GM12864 (cell line): ENCODE results near the gene ZSCAN18.

ENCODE experiments used
- DNase-seq: peaks from one replicate; pipeline ENCODE4 v3.0.0-alpha.2; 2011; ENCODE audit warnings: low read depth
- H3K4me3 ChIP-seq: 2 replicates; pipeline ENCODE4 v1.5.1; 2011; ENCODE audit warnings: mild to moderate bottlenecking, low read depth, low read length, control low read depth
- TF ChIP-seq, protein P1 (sequence below): IDR thresholded peaks from 2 replicates; pipeline ENCODE4 v1.5.1; 2011; ENCODE audit warnings: low read depth, mild to moderate bottlenecking, moderate library complexity, low read length, control low read depth, inconsistent platforms; ENCODE audit errors: missing control alignments

Gene ZSCAN18

DNA sequence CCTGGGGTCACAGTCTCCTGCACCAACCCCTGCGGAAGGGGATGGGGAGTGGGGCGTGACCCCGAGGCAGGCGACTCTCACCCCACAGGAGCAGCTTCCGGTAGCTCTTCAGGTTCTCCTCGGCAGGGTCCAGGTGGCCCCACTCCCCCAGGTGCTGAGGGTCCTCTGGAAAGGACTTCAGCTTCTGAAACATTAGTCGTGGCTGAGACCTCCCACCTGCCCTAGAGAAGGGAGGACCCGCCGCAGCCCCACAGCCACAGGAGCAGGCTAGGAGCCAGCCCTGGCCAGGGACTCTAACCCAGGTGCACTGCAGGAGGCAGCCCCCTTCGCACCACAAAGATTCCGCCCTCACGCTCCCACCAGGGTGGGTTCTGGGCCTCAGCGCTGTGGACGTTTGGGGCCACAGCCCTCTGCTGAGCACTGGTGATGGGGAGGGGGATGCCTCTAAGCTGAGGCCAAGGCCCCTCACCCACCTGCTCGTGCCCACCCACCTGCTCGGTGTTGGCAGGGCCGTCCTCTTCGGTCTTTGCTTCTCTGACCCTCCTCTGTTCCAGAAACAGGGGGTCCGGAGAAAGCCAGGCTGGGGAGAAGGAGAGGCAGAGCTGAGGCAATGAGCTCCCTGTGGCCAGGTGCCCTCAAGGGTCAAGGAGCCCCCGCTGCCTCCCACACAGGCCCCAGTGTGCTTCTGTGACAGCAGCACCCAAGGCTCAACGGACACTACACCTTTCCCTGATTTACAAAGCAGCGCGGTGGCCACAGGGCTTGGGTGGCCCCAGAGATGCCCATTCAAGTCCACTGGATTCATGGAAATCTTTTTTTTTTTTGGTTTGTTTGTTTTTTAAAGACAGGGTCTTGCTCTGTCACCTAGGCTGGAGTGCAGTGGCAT, 11.0 kb downstream of the ZSCAN18 start:
- TF ChIP-seq, protein P1, sequence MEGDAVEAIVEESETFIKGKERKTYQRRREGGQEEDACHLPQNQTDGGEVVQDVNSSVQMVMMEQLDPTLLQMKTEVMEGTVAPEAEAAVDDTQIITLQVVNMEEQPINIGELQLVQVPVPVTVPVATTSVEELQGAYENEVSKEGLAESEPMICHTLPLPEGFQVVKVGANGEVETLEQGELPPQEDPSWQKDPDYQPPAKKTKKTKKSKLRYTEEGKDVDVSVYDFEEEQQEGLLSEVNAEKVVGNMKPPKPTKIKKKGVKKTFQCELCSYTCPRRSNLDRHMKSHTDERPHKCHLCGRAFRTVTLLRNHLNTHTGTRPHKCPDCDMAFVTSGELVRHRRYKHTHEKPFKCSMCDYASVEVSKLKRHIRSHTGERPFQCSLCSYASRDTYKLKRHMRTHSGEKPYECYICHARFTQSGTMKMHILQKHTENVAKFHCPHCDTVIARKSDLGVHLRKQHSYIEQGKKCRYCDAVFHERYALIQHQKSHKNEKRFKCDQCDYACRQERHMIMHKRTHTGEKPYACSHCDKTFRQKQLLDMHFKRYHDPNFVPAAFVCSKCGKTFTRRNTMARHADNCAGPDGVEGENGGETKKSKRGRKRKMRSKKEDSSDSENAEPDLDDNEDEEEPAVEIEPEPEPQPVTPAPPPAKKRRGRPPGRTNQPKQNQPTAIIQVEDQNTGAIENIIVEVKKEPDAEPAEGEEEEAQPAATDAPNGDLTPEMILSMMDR: no peak
- no peak overlapping the region for H3K4me3 ChIP-seq
- no peak for DNase-seq

DNA sequence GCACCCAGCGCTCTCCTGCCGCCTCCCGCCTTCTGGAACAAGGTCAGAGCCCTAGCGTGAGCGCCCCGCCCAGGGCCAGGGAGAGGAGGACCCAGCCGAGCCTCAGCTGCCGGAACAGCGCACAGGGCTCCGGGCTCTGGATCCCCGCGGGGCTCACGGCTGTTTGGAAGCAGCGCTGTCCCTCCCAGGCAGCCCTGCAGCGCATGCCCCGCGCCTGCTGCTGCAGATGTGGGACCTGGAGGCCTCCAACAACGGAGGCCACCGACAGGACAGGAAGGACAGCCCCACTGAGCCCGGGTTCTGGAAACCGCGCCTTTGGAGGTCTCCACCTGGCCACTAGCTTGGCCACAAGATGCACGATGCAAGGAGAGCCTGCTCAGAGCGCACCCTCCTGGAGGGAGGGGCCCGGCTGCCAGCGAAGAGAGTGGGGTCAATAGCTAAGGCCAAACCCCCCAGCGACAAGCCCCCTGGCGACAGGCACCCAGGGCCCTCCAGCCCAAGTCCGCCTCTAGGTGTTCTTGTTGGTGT, 12.6 kb downstream of the ZSCAN18 start:
- H3K4me3 ChIP-seq: no peak overlapping the region

DNA sequence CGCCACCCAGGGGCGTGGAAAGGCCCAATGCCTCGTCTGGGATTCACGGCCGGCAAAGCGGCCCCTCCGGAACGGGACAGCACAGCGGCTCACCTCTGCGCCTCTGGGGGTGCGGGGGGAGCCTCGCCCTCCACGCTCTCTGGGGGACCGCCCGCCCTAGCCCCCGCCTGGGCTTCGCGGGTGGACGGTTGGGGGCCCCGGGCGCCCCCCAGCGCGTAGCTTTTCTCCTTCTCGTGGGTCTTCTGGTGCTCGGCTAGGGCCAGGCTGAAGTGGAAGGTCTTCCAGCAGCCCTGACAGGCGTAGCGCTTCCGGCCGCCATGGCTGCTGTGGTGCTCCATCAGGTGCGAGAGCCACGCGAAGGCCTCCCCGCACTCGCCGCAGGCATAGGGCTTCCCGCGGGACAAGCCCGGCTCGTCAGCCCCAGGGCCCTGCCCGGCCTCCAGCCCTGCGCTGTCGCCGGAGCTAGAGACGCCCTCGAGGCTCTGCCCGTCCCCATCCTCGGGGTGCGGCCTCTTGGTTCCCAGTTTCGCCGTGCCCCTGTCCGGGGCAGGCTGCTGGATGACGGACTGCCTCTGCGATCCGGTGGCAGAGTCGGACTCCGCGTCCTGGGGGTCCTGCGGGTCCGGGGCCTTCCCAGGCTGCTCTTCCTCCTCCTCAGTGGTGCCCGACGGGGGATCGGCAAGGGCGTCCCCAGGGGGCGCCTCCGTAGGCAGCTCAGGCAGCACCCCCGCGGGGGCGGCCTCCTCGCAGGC, 13.3 kb downstream of the ZSCAN18 start:
- TF ChIP-seq, protein P1: no peak
- DNase-seq: no peak
- no peak overlapping the region for H3K4me3 ChIP-seq

More for the DNA sequence above, 12.6 kb downstream of the ZSCAN18 start:
- DNase-seq: no peak
- TF ChIP-seq, protein P1: no peak

DNA sequence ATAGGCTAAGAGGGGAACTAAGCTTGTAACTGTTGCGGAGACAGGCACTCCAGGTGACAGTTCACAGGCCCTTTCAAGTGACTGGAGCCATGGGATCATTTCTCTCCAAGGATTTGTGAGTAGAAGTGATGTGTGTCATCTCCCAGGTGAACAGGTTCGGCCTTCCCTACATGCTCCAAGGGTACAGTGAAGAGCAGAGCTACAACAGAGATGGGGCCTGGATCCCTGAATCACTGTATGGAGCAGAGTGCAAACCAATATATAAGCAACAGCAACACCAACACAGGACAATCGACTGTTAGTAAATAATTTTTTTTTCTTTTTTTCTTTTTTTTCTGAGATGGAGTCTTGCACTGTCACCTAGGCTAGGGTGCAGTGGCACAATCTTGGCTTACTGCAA, 15.0 kb downstream of the ZSCAN18 start:
- TF ChIP-seq, protein P1: no peak
- no peak for DNase-seq
- H3K4me3 ChIP-seq: no peak overlapping the region

DNA sequence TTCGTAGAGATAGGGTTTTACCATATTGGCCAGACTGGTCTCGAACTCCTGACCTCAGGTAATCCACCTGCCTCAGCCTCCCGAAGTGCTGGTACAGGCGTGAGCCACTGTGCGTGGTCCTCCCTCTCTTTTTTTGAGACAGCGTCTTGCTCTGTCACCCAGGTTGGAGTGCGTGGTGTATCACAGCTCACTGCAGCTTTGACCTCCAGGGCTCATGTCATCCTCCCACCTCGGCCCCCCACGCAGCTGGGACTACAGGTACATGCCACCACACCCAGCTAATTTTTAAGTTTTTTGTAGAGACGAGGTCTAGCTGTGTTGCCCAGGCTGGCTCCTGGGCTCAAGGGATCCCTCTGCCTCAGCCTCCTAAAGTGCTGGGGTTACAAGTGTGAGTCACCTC, 18.2 kb downstream of the ZSCAN18 start:
- no peak for DNase-seq
- TF ChIP-seq, protein P1: no peak
- no peak overlapping the region for H3K4me3 ChIP-seq

DNA sequence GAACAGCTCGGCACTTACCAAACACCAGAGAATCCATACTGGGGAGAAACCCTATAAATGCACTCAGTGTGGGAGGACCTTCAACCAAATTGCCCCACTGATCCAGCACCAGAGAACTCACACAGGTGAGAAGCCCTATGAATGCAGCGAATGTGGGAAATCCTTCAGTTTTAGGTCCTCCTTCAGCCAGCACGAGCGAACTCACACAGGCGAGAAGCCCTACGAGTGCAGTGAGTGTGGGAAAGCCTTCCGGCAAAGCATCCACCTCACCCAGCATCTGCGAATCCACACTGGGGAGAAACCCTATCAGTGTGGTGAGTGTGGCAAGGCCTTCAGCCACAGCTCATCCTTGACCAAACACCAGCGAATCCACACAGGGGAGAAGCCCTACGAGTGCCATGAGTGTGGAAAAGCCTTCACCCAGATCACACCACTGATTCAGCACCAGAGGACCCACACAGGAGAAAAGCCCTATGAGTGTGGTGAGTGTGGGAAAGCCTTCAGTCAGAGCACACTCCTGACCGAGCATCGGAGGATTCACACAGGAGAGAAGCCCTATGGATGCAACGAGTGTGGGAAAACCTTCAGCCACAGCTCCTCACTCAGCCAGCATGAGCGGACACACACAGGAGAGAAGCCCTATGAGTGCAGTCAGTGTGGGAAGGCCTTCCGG, 30.7 kb downstream of the ZSCAN18 start:
- no peak for DNase-seq
- H3K4me3 ChIP-seq: no peak overlapping the region
- TF ChIP-seq, protein P1: no peak
